H1 (cell line): ENCODE data around the gene C5orf46. TPM values are rescaled to one million over a fixed set of nuclear protein-coding genes. Genes with fewer than 3 reads are reported as not detected.

ENCODE experiments used
- CTCF ChIA-PET: fragments of 300-600 bp; sonication (Branson Sonifier 250); formaldehyde crosslinking; loops from one replicate; lab custom pipeline; 2021; ENCODE audit not compliant: partially characterized antibody; lab: Charles Lee
- POLR2A ChIA-PET: fragments of 300-600 bp; sonication (Branson Sonifier 250); formaldehyde crosslinking; loops from one replicate; lab custom pipeline; 2021; ENCODE audit warnings: inconsistent platforms; ENCODE audit not compliant: partially characterized antibody; lab: Charles Lee
- DNase-seq, 2 experiments: peaks; one replicate each; pipeline versions ENCODE4 v3.0.0 to v3.0.0-alpha.2; 2010 to 2022; ENCODE audit warnings: low spot score in 2 of 2, low read depth in 1 of 2, mixed read lengths in 1 of 2
- FAIRE-seq: peaks from 2 replicates; lab custom pipeline; 2011; peaks lifted over from hg19 to GRCh38; lab: Jason Lieb, UNC
- H2AFZ ChIP-seq: 2 replicates; pipeline ENCODE4 v1.8.1; 2012; ENCODE audit warnings: low read length, inconsistent platforms
- H2AK5ac ChIP-seq: 2 replicates; pipeline ENCODE4 v1.6.1; 2013; ENCODE audit warnings: low read depth, low read length
- H2BK120ac ChIP-seq: replicated peaks from 2 replicates; pipeline ENCODE3; 2013; ENCODE audit warnings: low read depth, low read length, inconsistent platforms
- H2BK12ac ChIP-seq: 2 replicates; pipeline ENCODE4 v1.6.1; 2013; ENCODE audit warnings: low read depth, low read length
- H2BK15ac ChIP-seq: 2 replicates; pipeline ENCODE4 v1.6.1; 2013; ENCODE audit warnings: low read length
- H2BK20ac ChIP-seq: 2 replicates; pipeline ENCODE4 v1.6.1; 2013; ENCODE audit warnings: low read length
- H2BK5ac ChIP-seq: 2 replicates; pipeline ENCODE4 v1.6.1; 2013; ENCODE audit warnings: low read depth, low read length
- H3K14ac ChIP-seq: 2 replicates; pipeline ENCODE4 v1.6.1; 2013; ENCODE audit warnings: inconsistent platforms; ENCODE audit not compliant: insufficient read length
- H3K18ac ChIP-seq: 2 replicates; pipeline ENCODE4 v1.6.1; 2013; ENCODE audit warnings: low read length; ENCODE audit errors: extremely low read depth
- H3K23ac ChIP-seq: 2 replicates; pipeline ENCODE4 v1.6.1; 2013; ENCODE audit warnings: inconsistent platforms; ENCODE audit not compliant: insufficient read length
- H3K23me2 ChIP-seq: 2 replicates; pipeline ENCODE4 v1.6.1; 2013; ENCODE audit warnings: low read depth, low read length
- H3K27ac ChIP-seq: 2 replicates; pipeline ENCODE4 v1.6.1; 2011; ENCODE audit warnings: low read depth, low read length, inconsistent platforms
- H3K27me3 ChIP-seq, 4 experiments: replicated peaks in 1 of 4; 1 replicate in 1 of 4; 2 replicates in 3 of 4; pipeline versions ENCODE4 v1.6.1 to v1.8.1; 2011 to 2013; ENCODE audit warnings: low read length in 3 of 4, mild to moderate bottlenecking in 3 of 4, inconsistent platforms in 2 of 4, mixed read lengths in 2 of 4, moderate library complexity in 1 of 4; ENCODE audit not compliant: control insufficient read depth in 3 of 4, insufficient read depth in 3 of 4; ENCODE audit errors: extremely low read depth in 1 of 4
- H3K36me3 ChIP-seq, 4 experiments: 2 replicates each; pipeline versions ENCODE4 v1.6.1 to v1.8.1; 2011 to 2013; ENCODE audit warnings: mild to moderate bottlenecking in 4 of 4, low read length in 3 of 4, moderate library complexity in 2 of 4, control low read depth in 1 of 4, inconsistent platforms in 1 of 4; ENCODE audit not compliant: insufficient read depth in 4 of 4, control insufficient read depth in 2 of 4
- H3K4ac ChIP-seq: replicated peaks from 2 replicates; pipeline ENCODE3; 2013; ENCODE audit warnings: low read length, low read depth, mixed read lengths, inconsistent platforms; ENCODE audit not compliant: insufficient read length
- H3K4me1 ChIP-seq, 4 experiments: replicated peaks in 1 of 4; 1 replicate in 1 of 4; 2 replicates in 3 of 4; pipeline versions ENCODE4 v1.6.1 to v1.8.1; 2011 to 2013; ENCODE audit warnings: low read length in 3 of 4, inconsistent platforms in 2 of 4, mixed read lengths in 1 of 4; ENCODE audit not compliant: insufficient read depth in 4 of 4, control insufficient read depth in 3 of 4
- H3K4me2 ChIP-seq, 2 experiments: 2 replicates each; pipeline versions ENCODE4 v1.6.1 to v1.8.1; 2011 to 2013; ENCODE audit warnings: low read depth in 2 of 2, low read length in 2 of 2, control low read depth in 1 of 2, inconsistent platforms in 1 of 2, mild to moderate bottlenecking in 1 of 2; ENCODE audit not compliant: insufficient read depth in 1 of 2
- H3K4me3 ChIP-seq, 4 experiments: fragments of 200-600, 300-600 bp in 1 of 4; sonication (generic), shearing (Covaris generic), sonication (Bioruptor Twin) in 1 of 4; 2 replicates each; pipeline versions ENCODE4 v1.5.1 to v1.8.1; 2011 to 2016; ENCODE audit warnings: low read length in 4 of 4, low read depth in 3 of 4, control low read depth in 2 of 4, inconsistent platforms in 2 of 4, mild to moderate bottlenecking in 2 of 4, mixed read lengths in 1 of 4, moderate library complexity in 1 of 4; ENCODE audit not compliant: insufficient read depth in 2 of 4; ENCODE audit errors: extremely low read depth in 1 of 4
- H3K56ac ChIP-seq: replicated peaks from 2 replicates; pipeline ENCODE3; 2013; ENCODE audit warnings: low read depth, mild to moderate bottlenecking, mixed read lengths, low read length, inconsistent platforms; ENCODE audit not compliant: insufficient read length
- H3K79me1 ChIP-seq: 2 replicates; pipeline ENCODE4 v1.6.1; 2013; ENCODE audit warnings: low read depth, low read length, control low read depth
- H3K79me2 ChIP-seq, 2 experiments: 2 replicates each; pipeline versions ENCODE4 v1.6.1 to v1.8.1; 2012 to 2013; ENCODE audit warnings: low read length in 2 of 2, mild to moderate bottlenecking in 2 of 2, inconsistent platforms in 1 of 2; ENCODE audit not compliant: insufficient read depth in 2 of 2, control insufficient read depth in 1 of 2
- H3K9ac ChIP-seq, 4 experiments: replicated peaks in 1 of 4; 1 replicate in 1 of 4; 2 replicates in 3 of 4; pipeline versions ENCODE4 v1.6.1 to v1.8.1; 2011 to 2013; ENCODE audit warnings: low read depth in 3 of 4, low read length in 3 of 4, control low read depth in 2 of 4, mild to moderate bottlenecking in 2 of 4, moderate library complexity in 2 of 4, inconsistent platforms in 1 of 4; ENCODE audit errors: extremely low read depth in 1 of 4
- H3K9me3 ChIP-seq, 2 experiments: 2 replicates each; pipeline versions ENCODE4 v1.6.1 to v1.8.1; 2012 to 2013; ENCODE audit warnings: mild to moderate bottlenecking in 2 of 2, moderate library complexity in 2 of 2, control low read depth in 1 of 2, inconsistent platforms in 1 of 2, low read depth in 1 of 2, low read length in 1 of 2, mixed read lengths in 1 of 2; ENCODE audit not compliant: insufficient read depth in 2 of 2
- H4K20me1 ChIP-seq, 2 experiments: replicated peaks in 1 of 2; 2 replicates each; pipeline versions ENCODE3 to v1.8.1; 2011 to 2013; ENCODE audit warnings: inconsistent platforms in 2 of 2, low read length in 2 of 2, mild to moderate bottlenecking in 1 of 2; ENCODE audit not compliant: insufficient read depth in 2 of 2, control insufficient read depth in 1 of 2
- H4K5ac ChIP-seq: 2 replicates; pipeline ENCODE4 v1.6.1; 2013; ENCODE audit warnings: low read length, low read depth, mixed read lengths, inconsistent platforms; ENCODE audit not compliant: insufficient read length
- H4K8ac ChIP-seq: 2 replicates; pipeline ENCODE4 v1.8.0; 2013; ENCODE audit warnings: mild to moderate bottlenecking, moderate library complexity, low read length, inconsistent platforms; ENCODE audit not compliant: insufficient read depth; ENCODE audit errors: extremely low read depth
- H4K91ac ChIP-seq: replicated peaks from 2 replicates; pipeline ENCODE3; 2013; ENCODE audit warnings: low read length, mixed read lengths, inconsistent platforms; ENCODE audit not compliant: insufficient read length
- ATF2 ChIP-seq: IDR thresholded peaks from 2 replicates; pipeline ENCODE4 v1.6.1; 2012; ENCODE audit warnings: low read length, inconsistent platforms
- CTCF ChIP-seq, 3 experiments: IDR thresholded peaks; 1 replicate in 2 of 3; 2 replicates in 1 of 3; pipeline versions ENCODE4 v1.5.1 to v1.6.1; 2011; ENCODE audit warnings: low read length in 3 of 3, mild to moderate bottlenecking in 3 of 3, inconsistent platforms in 2 of 3, low read depth in 1 of 3, moderate library complexity in 1 of 3; ENCODE audit not compliant: insufficient read depth in 1 of 3; ENCODE audit errors: control extremely low read depth in 1 of 3
- JUN ChIP-seq: IDR thresholded peaks from 2 replicates; pipeline ENCODE4 v1.6.1; 2011; ENCODE audit warnings: low read depth, mild to moderate bottlenecking, improper control_type of control experiment, low read length
- NANOG ChIP-seq: IDR thresholded peaks from 2 replicates; pipeline ENCODE4 v1.6.1; 2011; ENCODE audit warnings: low read length, low read depth, mild to moderate bottlenecking, inconsistent platforms; ENCODE audit not compliant: insufficient read depth, poor library complexity, severe bottlenecking
- POLR2A ChIP-seq, 2 experiments: IDR thresholded peaks; 1 replicate in 1 of 2; 2 replicates in 1 of 2; pipeline ENCODE4 v1.6.1; 2011; ENCODE audit warnings: low read depth in 2 of 2, low read length in 2 of 2, mild to moderate bottlenecking in 2 of 2; ENCODE audit errors: control extremely low read depth in 1 of 2
- RBBP5 ChIP-seq: IDR thresholded peaks from 2 replicates; pipeline ENCODE4 v1.7.1; 2012; ENCODE audit warnings: low read depth, mild to moderate bottlenecking, inconsistent platforms, low read length, moderate library complexity, borderline replicate concordance
- SP4 ChIP-seq: IDR thresholded peaks from 2 replicates; pipeline ENCODE4 v1.6.1; 2012; ENCODE audit warnings: low read length, inconsistent platforms
- WGBS, 2 experiments: shearing (Covaris generic) in 1 of 2; methylation state at CpG; one replicate each; pipeline versions ENCODE4 v1.1.6 to v1.1.7; 2013 to 2015; ENCODE audit warnings: low lambda C conversion rate in 2 of 2, mixed read lengths in 2 of 2, inconsistent platforms in 1 of 2, low coverage in 1 of 2, missing lambda C conversion rate in 1 of 2; ENCODE audit not compliant: insufficient replicate concordance in 2 of 2, insufficient coverage in 1 of 2, insufficient read length in 1 of 2; ENCODE audit errors: extremely low coverage in 1 of 2, missing lambda C conversion rate in 1 of 2; 5-methylcytosine and 5-hydroxymethylcytosine counted together
- polyA plus RNA-seq, 7 experiments: library from polyadenylated mRNA; depleted of rRNA in 3 of 7; stranded (reverse) in 5 of 7; unstranded in 2 of 7; fragments of >200 nt in 5 of 7; fragments of 200-250 nt in 2 of 7; gene quantifications; 1 replicate in 5 of 7; 2 replicates in 1 of 7; 4 replicates in 1 of 7; pipeline versions ENCODE4 v1.2.1 to v1.2.3, GENCODE V29; 2011 to 2013; ENCODE audit warnings: missing spikeins in 2 of 7, mixed read lengths in 2 of 7
- total RNA-seq: library from RNA; stranded (reverse); fragmentation: NEBNext Ultra II Directional; extraction: Animal tissue kit (Norgen Biotek cat#: 25700); gene quantifications from 2 replicates; pipeline ENCODE4 v1.2.1, GENCODE V29; 2021

C5orf46 gene
- total and polyA plus RNA-seq, 2 of the 8 experiments (the other 6 are each of a cell fraction or from before 2014, with no cell fraction given), result not detected

GRCh38 chr5:147918899-147919298 lies 12.6 kb upstream of the C5orf46 start:
- no peak overlapping the region for H2AK5ac ChIP-seq
- no peak overlapping the region for H2BK15ac ChIP-seq
- H3K14ac ChIP-seq, result no peak overlapping the region
- H3K18ac ChIP-seq, result no peak overlapping the region
- no peaks in the 10 kb centered on the region for H3K36me3 ChIP-seq
- TF ChIP-seq CTCF (IDR thresholded peaks at IDR 0.05; ENCODE audit: control extremely low read depth in 1 of 3, insufficient read depth in 1 of 3, low read depth in 1 of 3, low read length in 3 of 3) (no peak), SP4 (no peak), NANOG (no peak), POLR2A (IDR thresholded peaks at IDR 0.05; ENCODE audit: control extremely low read depth in 1 of 2, low read depth in 2 of 2, low read length in 2 of 2) (no peak), ATF2 (no peak), JUN (no peak), RBBP5 (no peak)
- 0 out of 2 replicates have a peak overlapping the region, but pooled peaks have one; percentile 27 for H2AFZ ChIP-seq
- no peak overlapping the region for H4K91ac ChIP-seq
- no peaks in the 10 kb centered on the region for H3K27me3 ChIP-seq
- H2BK20ac ChIP-seq, result no peak overlapping the region
- no peaks in the 10 kb centered on the region for H4K20me1 ChIP-seq
- no peak overlapping the region for H3K9ac ChIP-seq
- no peaks in the 10 kb centered on the region for H3K79me1 ChIP-seq
- 82% methylated on average over 3 of the region's 3 CpGs; no CpG with 5 or more reads in 1 of the 2 experiments for WGBS, 2 experiments
- no peaks in the 10 kb centered on the region for H3K9me3 ChIP-seq
- no peak overlapping the region for H3K23ac ChIP-seq
- no peak overlapping the region for H3K56ac ChIP-seq
- H4K5ac ChIP-seq, result no peak overlapping the region
- H3K27ac ChIP-seq, result no peak overlapping the region
- no peaks in the 10 kb centered on the region for H3K4me1 ChIP-seq
- H2BK120ac ChIP-seq, result no peak overlapping the region
- CTCF ChIA-PET, result interaction anchor here (0.7 to 1.9 kb wide), 3 partner anchors 9 to 11 kb away, joined by 3 to 4 read pairs (median 3); no protein-coding TSS in a partner anchor
- no peak overlapping the region for H4K8ac ChIP-seq
- no peak overlapping the region for H3K4me3 ChIP-seq
- POLR2A ChIA-PET, result interaction anchor here (1.0 kb wide), 1 partner anchor 47 kb away, joined by 5 read pairs; no protein-coding TSS in a partner anchor
- no peak overlapping the region for H2BK12ac ChIP-seq
- no peak for DNase-seq
- no peaks in the 10 kb centered on the region for H3K79me2 ChIP-seq
- H3K23me2 ChIP-seq, result no peaks in the 10 kb centered on the region
- no peak overlapping the region for H2BK5ac ChIP-seq
- no peak for FAIRE-seq
- H3K4ac ChIP-seq, result no peak overlapping the region
- no peak overlapping the region for H3K4me2 ChIP-seq
